Mesenchymal stem cell (in vitro differentiated cells and primary cell): ENCODE data around the gene INAFM1.
"Not testable (repeated sequence)": the region's sequence is repeated elsewhere in the genome, so short reads cannot be mapped to it uniquely, and the experiment has no call there.

ENCODE experiments used
- DNase-seq: peaks from one replicate; pipeline ENCODE4 v3.0.0-alpha.2; 2013
- H2AFZ ChIP-seq: one replicate; pipeline ENCODE4 v1.6.1; 2013; ENCODE audit warnings: low read depth, mild to moderate bottlenecking, control low read depth, inconsistent platforms, low read length, moderate library complexity
- H2AK5ac ChIP-seq: 2 replicates; pipeline ENCODE4 v1.6.1; 2013; ENCODE audit warnings: low read length, moderate library complexity, mild to moderate bottlenecking, inconsistent platforms; ENCODE audit not compliant: severe bottlenecking
- H2BK120ac ChIP-seq: one replicate; pipeline ENCODE4 v1.6.1; 2013; ENCODE audit warnings: low read depth, mild to moderate bottlenecking, inconsistent platforms, low read length, moderate library complexity
- H2BK12ac ChIP-seq, 2 experiments: one replicate each; pipeline ENCODE4 v1.6.1; 2013; ENCODE audit warnings: inconsistent platforms in 2 of 2, low read length in 2 of 2, mild to moderate bottlenecking in 2 of 2, moderate library complexity in 2 of 2, control low read depth in 1 of 2
- H2BK15ac ChIP-seq: one replicate; pipeline ENCODE4 v1.6.1; 2013; ENCODE audit warnings: mild to moderate bottlenecking, low read depth, inconsistent platforms; ENCODE audit not compliant: poor library complexity, severe bottlenecking
- H2BK5ac ChIP-seq: 2 replicates; pipeline ENCODE4 v1.6.1; 2013; ENCODE audit warnings: low read depth, mild to moderate bottlenecking, low read length, control low read depth, inconsistent platforms; ENCODE audit not compliant: poor library complexity, severe bottlenecking
- H3K14ac ChIP-seq, 2 experiments: one replicate each; pipeline ENCODE4 v1.6.1; 2013; ENCODE audit warnings: inconsistent platforms in 2 of 2, low read length in 2 of 2, control low read depth in 1 of 2, mild to moderate bottlenecking in 1 of 2, moderate library complexity in 1 of 2
- H3K18ac ChIP-seq, 2 experiments: one replicate each; pipeline ENCODE4 v1.6.1; 2013; ENCODE audit warnings: inconsistent platforms in 2 of 2, low read length in 2 of 2, control low read depth in 1 of 2, low read depth in 1 of 2, mild to moderate bottlenecking in 1 of 2
- H3K23ac ChIP-seq, 2 experiments: one replicate each; pipeline ENCODE4 v1.6.1; 2013; ENCODE audit warnings: inconsistent platforms in 2 of 2, low read length in 2 of 2, mild to moderate bottlenecking in 2 of 2, moderate library complexity in 2 of 2, control low read depth in 1 of 2
- H3K27ac ChIP-seq: 2 replicates; pipeline ENCODE4 v1.5.1; 2013; ENCODE audit warnings: mild to moderate bottlenecking, moderate library complexity, low read length, control low read depth, inconsistent platforms; ENCODE audit not compliant: poor library complexity, severe bottlenecking
- H3K27me3 ChIP-seq, 2 experiments: 2 replicates each; pipeline versions ENCODE4 v1.6.1 to v1.7.0; 2013; ENCODE audit warnings: low read length in 2 of 2, mild to moderate bottlenecking in 2 of 2, moderate library complexity in 2 of 2, control low read depth in 1 of 2, inconsistent platforms in 1 of 2; ENCODE audit not compliant: control insufficient read depth in 1 of 2, insufficient read depth in 1 of 2
- H3K36me3 ChIP-seq, 2 experiments: 2 replicates each; pipeline versions ENCODE4 v1.6.1 to v1.7.0; 2013; ENCODE audit warnings: low read length in 2 of 2, control low read depth in 1 of 2, inconsistent platforms in 1 of 2, low read depth in 1 of 2, mild to moderate bottlenecking in 1 of 2; ENCODE audit not compliant: insufficient read depth in 2 of 2, control insufficient read depth in 1 of 2
- H3K4ac ChIP-seq, 2 experiments: one replicate each; pipeline ENCODE4 v1.6.1; 2013; ENCODE audit warnings: inconsistent platforms in 2 of 2, low read length in 2 of 2, mild to moderate bottlenecking in 2 of 2, moderate library complexity in 2 of 2, control low read depth in 1 of 2, low read depth in 1 of 2
- H3K4me1 ChIP-seq: 2 replicates; pipeline ENCODE4 v1.6.1; 2013; ENCODE audit warnings: low read depth, low read length, control low read depth; ENCODE audit not compliant: control insufficient read depth, insufficient read depth
- H3K4me2 ChIP-seq: 2 replicates; pipeline ENCODE4 v1.6.1; 2013; ENCODE audit warnings: low read length, mild to moderate bottlenecking, inconsistent platforms; ENCODE audit not compliant: poor library complexity, severe bottlenecking
- H3K4me3 ChIP-seq, 2 experiments: 2 replicates each; pipeline versions ENCODE4 v1.5.1 to v1.7.0; 2013; ENCODE audit warnings: low read length in 2 of 2, mild to moderate bottlenecking in 2 of 2, control low read depth in 1 of 2, low read depth in 1 of 2; ENCODE audit not compliant: insufficient read depth in 1 of 2
- H3K79me1 ChIP-seq: replicated peaks from 2 replicates; pipeline ENCODE4 v1.6.1; 2013; ENCODE audit warnings: mild to moderate bottlenecking, control low read depth, low read length, inconsistent platforms; ENCODE audit not compliant: poor library complexity, severe bottlenecking
- H3K9ac ChIP-seq: 2 replicates; pipeline ENCODE4 v1.7.0; 2013; ENCODE audit warnings: mild to moderate bottlenecking, low read length, moderate library complexity
- H3K9me3 ChIP-seq: 2 replicates; pipeline ENCODE4 v1.7.0; 2013; ENCODE audit warnings: mild to moderate bottlenecking, low read length; ENCODE audit not compliant: control insufficient read depth
- H4K8ac ChIP-seq: one replicate; pipeline ENCODE4 v1.6.1; 2013; ENCODE audit warnings: inconsistent platforms, mild to moderate bottlenecking, low read length, moderate library complexity
- H4K91ac ChIP-seq: one replicate; pipeline ENCODE4 v1.6.1; 2013; ENCODE audit warnings: mild to moderate bottlenecking, low read length, inconsistent platforms
- WGBS: methylation state at CpG from one replicate; pipeline ENCODE4 v1.1.7; 2013; ENCODE audit warnings: mixed read lengths; 5-methylcytosine and 5-hydroxymethylcytosine counted together

INAFM1 gene

DNA sequence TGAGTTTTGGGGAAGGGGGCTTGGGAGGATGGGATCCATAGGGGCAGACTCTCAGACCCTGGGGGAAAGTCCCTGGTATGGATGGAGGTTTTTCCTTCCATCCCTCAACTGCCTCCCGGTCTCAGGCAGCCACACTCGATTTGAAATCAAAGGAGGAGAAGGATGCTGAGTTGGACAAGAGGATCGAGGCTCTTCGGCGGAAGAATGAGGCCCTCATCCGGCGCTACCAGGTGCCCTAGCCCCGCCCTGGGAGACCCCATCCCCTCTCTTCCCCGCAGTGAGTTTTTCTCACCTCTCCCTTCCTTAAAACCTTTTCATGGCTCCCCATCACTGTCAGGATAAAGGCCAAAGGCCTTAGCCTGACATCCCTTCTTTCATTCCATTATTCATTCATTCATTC, 16.3 kb upstream of the INAFM1 start:
- H2BK5ac ChIP-seq, result no peak overlapping the region
- no peak overlapping the region for H3K18ac ChIP-seq
- H2AFZ ChIP-seq, result no peak overlapping the region
- no peak overlapping the region for H3K23ac ChIP-seq
- H3K27ac ChIP-seq, result peak overlapping the region; percentile 98
- H3K79me1 ChIP-seq, result peaks cover 25% of the 10 kb centered on the region
- H4K8ac ChIP-seq, result no peak overlapping the region
- 91% methylated on average over 9 of the region's 9 CpGs for WGBS
- H2BK120ac ChIP-seq, result peak overlapping the region; percentile 39
- no peak overlapping the region for H4K91ac ChIP-seq
- no peaks in the 10 kb centered on the region for H3K9me3 ChIP-seq
- H3K36me3 ChIP-seq, result peaks cover 43 to 44% of the 10 kb centered on the region in 2 experiments
- H3K14ac ChIP-seq, result no peak overlapping the region
- H3K9ac ChIP-seq, result peak overlapping the region; percentile 93
- peak overlapping the region; percentile 71 for H2AK5ac ChIP-seq
- no peak overlapping the region for H3K4ac ChIP-seq
- H3K27me3 ChIP-seq, result no peaks in the 10 kb centered on the region
- H2BK15ac ChIP-seq, result no peak overlapping the region
- peaks cover 26% of the 10 kb centered on the region for H3K4me1 ChIP-seq
- DNase-seq, result no peak
- H2BK12ac ChIP-seq, result no peak overlapping the region
- no peak overlapping the region for H3K4me2 ChIP-seq
- H3K4me3 ChIP-seq, result peak overlapping the region in 1 of 2 experiments; percentile 87

- Histone ChIP-seq H3K4ac (no peak overlapping the region), H3K79me1 (peaks cover 25% of the 10 kb centered on the region), H4K91ac (no peak overlapping the region), H2BK5ac (no peak overlapping the region), H3K36me3 (peaks cover 44 to 45% of the 10 kb centered on the region in 2 experiments), H3K14ac (no peak overlapping the region), H4K8ac (peak overlapping the region; percentile 9), H3K27ac (no peak overlapping the region), H3K23ac (peak overlapping the region in 1 of 2 experiments; percentile 28), H3K9me3 (no peaks in the 10 kb centered on the region), H3K4me3 (no peak overlapping the region), H2BK12ac (no peak overlapping the region), H3K27me3 (no peaks in the 10 kb centered on the region), H2AFZ (no peak overlapping the region), H2BK15ac (peak overlapping the region; percentile 70), H3K9ac (peak overlapping the region; percentile 93), H2BK120ac (no peak overlapping the region), H3K4me2 (no peak overlapping the region), H2AK5ac (no peak overlapping the region), H3K18ac (no peak overlapping the region), H3K4me1 (peaks cover 23% of the 10 kb centered on the region)
- 92% methylated on average over 6 of the region's 6 CpGs for WGBS
- no peak for DNase-seq
Measured at GRCh38 chr19:47258895-47259555, 15.7 kb upstream of the INAFM1 start.

GRCh38 chr19:47260476-47260875, 14.2 kb upstream of the INAFM1 start:
- H4K91ac ChIP-seq, result no peak overlapping the region
- no peak overlapping the region for H2BK120ac ChIP-seq
- H3K27me3 ChIP-seq, result no peaks in the 10 kb centered on the region
- peaks cover 35% of the 10 kb centered on the region for H3K79me1 ChIP-seq
- H3K9me3 ChIP-seq, result no peaks in the 10 kb centered on the region
- no peak overlapping the region for H2AK5ac ChIP-seq
- no peak overlapping the region for H2BK12ac ChIP-seq
- H3K18ac ChIP-seq, result no peak overlapping the region
- no peak overlapping the region for H2AFZ ChIP-seq
- DNase-seq, result no peak
- no peak overlapping the region for H3K4ac ChIP-seq
- H3K4me2 ChIP-seq, result no peak overlapping the region
- no peak overlapping the region for H3K27ac ChIP-seq
- no peak overlapping the region for H2BK5ac ChIP-seq
- H3K9ac ChIP-seq, result no peak overlapping the region
- H2BK15ac ChIP-seq, result no peak overlapping the region
- peak overlapping the region in 1 of 2 experiments; percentile 28 for H3K14ac ChIP-seq
- H3K4me3 ChIP-seq, result no peak overlapping the region
- H3K36me3 ChIP-seq, result peaks cover 58 to 60% of the 10 kb centered on the region in 2 experiments
- H3K4me1 ChIP-seq, result peaks cover 20% of the 10 kb centered on the region
- no peak overlapping the region for H4K8ac ChIP-seq
- H3K23ac ChIP-seq, result no peak overlapping the region
- WGBS, result 96% methylated on average over 17 of the region's 17 CpGs

DNA sequence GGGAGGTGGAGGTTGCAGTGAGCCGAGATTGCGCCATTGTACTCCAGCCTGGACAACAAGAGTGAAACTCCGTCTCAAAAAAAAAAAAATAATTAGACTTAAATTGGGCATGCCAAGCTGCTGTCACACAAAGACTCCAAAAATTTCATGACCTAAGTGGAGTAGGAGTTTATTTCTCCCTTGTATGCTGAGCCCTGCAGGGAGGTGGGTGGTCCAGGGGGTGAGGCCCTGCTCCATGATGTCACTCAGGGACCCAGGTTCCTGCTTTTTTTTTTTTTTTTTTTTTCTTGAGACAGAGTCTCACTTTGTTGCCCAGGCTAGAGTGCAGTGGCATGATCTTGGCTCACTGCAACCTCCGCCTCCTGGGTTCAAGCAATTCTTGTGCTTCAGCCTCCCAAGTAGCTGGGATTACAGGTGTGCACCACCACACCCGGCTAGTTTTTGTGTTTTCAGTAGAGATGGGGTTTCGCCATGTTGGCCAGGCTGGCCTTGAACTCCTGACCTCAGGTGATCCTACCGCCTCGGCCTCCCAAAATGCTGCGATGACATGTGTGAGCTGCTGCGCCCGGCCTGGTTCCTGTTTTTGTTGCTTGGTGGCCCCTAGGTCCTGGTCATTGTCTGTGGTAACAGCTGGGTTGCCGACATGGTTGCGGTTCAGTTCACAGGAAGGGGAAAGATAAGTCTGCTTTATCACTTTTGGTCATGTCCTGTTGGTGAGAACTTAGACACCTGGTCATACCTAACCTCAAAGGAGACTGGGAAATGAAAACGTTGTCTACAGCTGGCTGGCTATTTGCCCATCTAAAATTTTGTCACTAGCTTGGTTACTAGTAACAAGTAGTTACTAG, 12.5 kb upstream of the INAFM1 start:
- not testable (repeated sequence) for H3K18ac ChIP-seq, H4K8ac ChIP-seq, H2AFZ ChIP-seq, H2BK120ac ChIP-seq, H3K23ac ChIP-seq, H3K4me3 ChIP-seq, DNase-seq, H3K27ac ChIP-seq, H2BK15ac ChIP-seq, H2BK12ac ChIP-seq, H3K14ac ChIP-seq, H3K27me3 ChIP-seq, H3K4ac ChIP-seq, H2BK5ac ChIP-seq, H3K9ac ChIP-seq, H4K91ac ChIP-seq, H2AK5ac ChIP-seq, H3K9me3 ChIP-seq, H3K4me2 ChIP-seq
- 97% methylated on average over 11 of the region's 14 CpGs for WGBS
- H3K79me1 ChIP-seq, result peaks cover 40% of the 10 kb centered on the region
- H3K36me3 ChIP-seq, result peaks cover 69 to 73% of the 10 kb centered on the region in 2 experiments
- peaks cover 16% of the 10 kb centered on the region for H3K4me1 ChIP-seq
